ENCODE data around the gene PARVA.

The PARVA gene

GRCh38 chr11:12502046-12502445 is 124.7 kb downstream of the PARVA start:
- TF ChIP-seq SIN3A (IDR thresholded peaks at IDR 0.05; ENCODE audit: borderline replicate concordance, insufficient read depth, low read length), result no peak
- TF ChIP-seq TAF1 (IDR thresholded peaks at IDR 0.05; ENCODE audit: borderline replicate concordance, insufficient read depth, low read length), result no peak
- no peak for TF ChIP-seq FOXP2 (optimal IDR thresholded peaks at IDR 0.05; ENCODE audit: borderline replicate concordance, extremely low read depth, extremely low read length, insufficient read depth)
- TF ChIP-seq REST (IDR thresholded peaks at IDR 0.05; ENCODE audit: insufficient read depth in 1 of 2, low read depth in 2 of 2, low read length in 2 of 2), result no peak

DNA sequence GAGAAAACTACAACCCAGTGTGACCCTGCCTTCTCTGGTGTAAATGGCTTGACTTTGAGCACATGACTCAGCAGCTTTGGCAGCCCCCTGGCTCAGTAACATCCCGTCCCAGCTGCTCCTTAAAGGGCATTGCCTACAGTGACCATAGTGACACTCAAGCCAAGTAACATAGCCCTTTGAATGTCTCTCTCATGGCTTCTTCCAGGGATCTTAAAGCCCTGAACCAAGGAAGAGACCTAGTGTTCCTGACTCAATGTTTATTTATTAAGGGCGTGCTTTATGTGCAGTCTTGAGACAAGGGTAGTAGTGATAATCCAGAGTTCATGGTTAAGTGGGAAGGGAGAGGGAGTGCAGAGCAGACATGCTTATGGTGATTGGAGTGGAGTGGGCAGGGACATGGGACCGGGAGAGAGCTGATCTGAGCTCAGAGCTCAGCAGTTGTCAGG is 125.7 kb downstream of the PARVA start:
- TF ChIP-seq TAF1 (IDR thresholded peaks at IDR 0.05; ENCODE audit: borderline replicate concordance, insufficient read depth, low read length) (no peak), SIN3A (IDR thresholded peaks at IDR 0.05; ENCODE audit: borderline replicate concordance, insufficient read depth, low read length) (no peak), FOXP2 (optimal IDR thresholded peaks at IDR 0.05; ENCODE audit: borderline replicate concordance, extremely low read depth, extremely low read length, insufficient read depth) (no peak), POLR2AphosphoS5 (IDR thresholded peaks at IDR 0.05; ENCODE audit: low read depth, low read length) (no peak)

DNA sequence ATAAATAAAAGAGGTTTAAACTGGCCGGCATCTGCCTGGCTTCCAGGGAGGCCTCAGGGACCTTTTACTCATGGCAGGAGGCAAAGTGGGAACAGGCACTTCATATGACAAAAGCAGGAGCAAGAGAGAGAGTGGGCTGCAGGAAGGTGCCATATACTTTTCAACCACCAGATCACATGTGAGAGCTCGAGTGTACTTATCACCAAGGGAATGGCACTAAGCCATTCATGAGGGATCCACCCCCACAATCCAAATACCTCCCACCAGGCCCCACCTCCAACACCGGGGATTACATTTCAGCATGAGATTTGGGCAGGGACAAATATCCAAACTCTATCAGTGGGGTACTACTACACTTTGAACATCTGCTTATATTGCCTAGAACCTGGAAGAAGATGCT is 126.5 kb downstream of the PARVA start:
- TF ChIP-seq REST (IDR thresholded peaks at IDR 0.05; ENCODE audit: insufficient read depth in 1 of 2, low read depth in 2 of 2, low read length in 2 of 2) (no peak), TAF1 (IDR thresholded peaks at IDR 0.05; ENCODE audit: borderline replicate concordance, insufficient read depth, low read length) (no peak), SIN3A (IDR thresholded peaks at IDR 0.05; ENCODE audit: borderline replicate concordance, insufficient read depth, low read length) (no peak), POLR2AphosphoS5 (IDR thresholded peaks at IDR 0.05; ENCODE audit: low read depth, low read length) (no peak), FOXP2 (optimal IDR thresholded peaks at IDR 0.05; ENCODE audit: borderline replicate concordance, extremely low read depth, extremely low read length, insufficient read depth) (no peak)

DNA sequence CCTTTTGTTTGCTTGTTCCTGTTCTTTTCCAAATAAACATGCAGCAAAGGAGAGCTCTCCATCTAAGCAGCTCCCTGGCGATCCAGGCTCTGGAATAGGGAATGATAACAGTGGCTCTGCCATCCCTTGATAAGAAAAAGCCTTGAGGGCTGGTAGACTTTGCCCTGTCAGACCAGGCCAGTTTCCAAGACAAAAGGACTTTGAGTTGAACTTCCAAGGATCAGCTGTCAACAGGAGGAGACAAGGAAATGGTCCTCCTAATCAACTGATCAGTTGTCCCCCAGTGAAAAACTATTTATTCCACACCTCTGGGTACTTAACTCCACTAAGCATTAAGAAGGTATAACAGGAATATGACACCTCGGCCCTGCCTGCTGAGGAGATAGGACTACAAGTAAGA is 127.8 kb downstream of the PARVA start:
- TF ChIP-seq TAF1 (IDR thresholded peaks at IDR 0.05; ENCODE audit: borderline replicate concordance, insufficient read depth, low read length) (no peak), FOXP2 (optimal IDR thresholded peaks at IDR 0.05; ENCODE audit: borderline replicate concordance, extremely low read depth, extremely low read length, insufficient read depth) (no peak)

- TF ChIP-seq SIN3A (IDR thresholded peaks at IDR 0.05; ENCODE audit: borderline replicate concordance, insufficient read depth, low read length) (no peak), POLR2AphosphoS5 (IDR thresholded peaks at IDR 0.05; ENCODE audit: low read depth, low read length) (no peak), REST (IDR thresholded peaks at IDR 0.05; ENCODE audit: insufficient read depth in 1 of 2, low read depth in 2 of 2, low read length in 2 of 2) (no peak), FOXP2 (optimal IDR thresholded peaks at IDR 0.05; ENCODE audit: borderline replicate concordance, extremely low read depth, extremely low read length, insufficient read depth) (no peak), TAF1 (IDR thresholded peaks at IDR 0.05; ENCODE audit: borderline replicate concordance, insufficient read depth, low read length) (no peak)
These were observed 129.1 kb downstream of the PARVA start for GRCh38 chr11:12506404-12506921.

GRCh38 chr11:12507391-12507790 is 130.0 kb downstream of the PARVA start:
- TF ChIP-seq SIN3A (IDR thresholded peaks at IDR 0.05; ENCODE audit: borderline replicate concordance, insufficient read depth, low read length), result no peak
- TF ChIP-seq FOXP2 (optimal IDR thresholded peaks at IDR 0.05; ENCODE audit: borderline replicate concordance, extremely low read depth, extremely low read length, insufficient read depth), result no peak
- no peak for TF ChIP-seq POLR2AphosphoS5 (IDR thresholded peaks at IDR 0.05; ENCODE audit: low read depth, low read length)
- no peak for TF ChIP-seq TAF1 (IDR thresholded peaks at IDR 0.05; ENCODE audit: borderline replicate concordance, insufficient read depth, low read length)
